ENCODE data around the gene ILRUN. TPM values are rescaled to one million over a fixed set of nuclear protein-coding genes. Genes with fewer than 3 reads are reported as not detected.
"Not testable (repeated sequence)": the region's sequence is repeated elsewhere in the genome, so short reads cannot be mapped to it uniquely, and the experiment has no call there.

ILRUN gene
- total RNA-seq, 2 experiments from 2014 or later = 45.7 to 46.1 TPM

- DNase-seq, H3K27me3 Mint-ChIP-seq: not testable (repeated sequence)
These were observed 16.3 kb downstream of the ILRUN start for GRCh38 chr6:34680313-34680712.

GRCh38 chr6:34679552-34680253 lies 16.9 kb downstream of the ILRUN start:
- Mint-ChIP-seq H3K9me3 (no peaks in the 10 kb centered on the region), H3K4me3 (no peak overlapping the region), H3K4me1 (peaks cover 31% of the 10 kb centered on the region), H3K27me3 (no peaks in the 10 kb centered on the region), H3K27ac (no peak overlapping the region), H3K36me3 (peaks cover 8% of the 10 kb centered on the region)
- DNase-seq = no peak

More at GRCh38 chr6:34680313-34680712, 16.3 kb downstream of the ILRUN start:
- not testable (repeated sequence) for H3K27ac Mint-ChIP-seq, H3K4me3 Mint-ChIP-seq, H3K9me3 Mint-ChIP-seq, H3K36me3 Mint-ChIP-seq
- H3K4me1 Mint-ChIP-seq = peaks cover 30% of the 10 kb centered on the region

- Mint-ChIP-seq H3K36me3 (peaks cover 3% of the 10 kb centered on the region), H3K27ac (peak overlapping the region; percentile 34), H3K4me1 (peaks cover 54% of the 10 kb centered on the region), H3K9me3 (no peaks in the 10 kb centered on the region), H3K4me3 (no peak overlapping the region), H3K27me3 (no peaks in the 10 kb centered on the region)
- DNase-seq = no peak
These were observed 20.4 kb downstream of the ILRUN start for GRCh38 chr6:34676140-34676539.

GRCh38 chr6:34674930-34675329 lies 21.6 kb downstream of the ILRUN start:
- Mint-ChIP-seq H3K27ac (peak overlapping the region; percentile 88), H3K4me1 (peaks cover 54% of the 10 kb centered on the region)
- H3K36me3 Mint-ChIP-seq, H3K9me3 Mint-ChIP-seq, H3K4me3 Mint-ChIP-seq, DNase-seq, H3K27me3 Mint-ChIP-seq: not testable (repeated sequence)

- Mint-ChIP-seq H3K36me3 (peaks cover 9% of the 10 kb centered on the region), H3K4me1 (peaks cover 51% of the 10 kb centered on the region), H3K27ac (peak overlapping the region; percentile 88), H3K27me3 (no peaks in the 10 kb centered on the region), H3K4me3 (peak overlapping the region; percentile 72), H3K9me3 (no peaks in the 10 kb centered on the region)
- no peak for DNase-seq
These were observed 22.3 kb downstream of the ILRUN start for GRCh38 chr6:34674268-34674639.

- no peak for DNase-seq
- peaks cover 54% of the 10 kb centered on the region for H3K4me1 Mint-ChIP-seq
- no peaks in the 10 kb centered on the region for H3K27me3 Mint-ChIP-seq
- H3K9me3 Mint-ChIP-seq = no peaks in the 10 kb centered on the region
- peaks cover 6% of the 10 kb centered on the region for H3K36me3 Mint-ChIP-seq
- H3K27ac Mint-ChIP-seq = peak overlapping the region; percentile 88
- peak overlapping the region; percentile 72 for H3K4me3 Mint-ChIP-seq
These were observed 23.5 kb downstream of the ILRUN start for GRCh38 chr6:34673064-34673463.

GRCh38 chr6:34672657-34673043 lies 23.9 kb downstream of the ILRUN start:
- no peak for DNase-seq
- Mint-ChIP-seq H3K27me3 (no peaks in the 10 kb centered on the region), H3K9me3 (no peaks in the 10 kb centered on the region), H3K4me1 (peaks cover 54% of the 10 kb centered on the region), H3K4me3 (peak overlapping the region; percentile 72), H3K36me3 (peaks cover 6% of the 10 kb centered on the region), H3K27ac (peak overlapping the region; percentile 88)

- peaks cover 53% of the 10 kb centered on the region for H3K4me1 Mint-ChIP-seq
- peaks cover 6% of the 10 kb centered on the region for H3K36me3 Mint-ChIP-seq
- H3K9me3 Mint-ChIP-seq = no peaks in the 10 kb centered on the region
- H3K27ac Mint-ChIP-seq = peak overlapping the region; percentile 88
- peak overlapping the region; percentile 72 for H3K4me3 Mint-ChIP-seq
- DNase-seq = peak; percentile 78
- H3K27me3 Mint-ChIP-seq = no peaks in the 10 kb centered on the region
These were observed 24.5 kb downstream of the ILRUN start for GRCh38 chr6:34671801-34672656.

- Mint-ChIP-seq H3K4me3 (peak overlapping the region; percentile 71), H3K36me3 (peaks cover 6% of the 10 kb centered on the region), H3K27me3 (no peaks in the 10 kb centered on the region), H3K4me1 (peaks cover 58% of the 10 kb centered on the region), H3K9me3 (no peaks in the 10 kb centered on the region), H3K27ac (peak overlapping the region; percentile 88)
- no peak for DNase-seq
These were observed 25.2 kb downstream of the ILRUN start for GRCh38 chr6:34671367-34671766.

GRCh38 chr6:34668799-34669198 lies 27.8 kb downstream of the ILRUN start:
- not testable (repeated sequence) for H3K9me3 Mint-ChIP-seq, H3K27ac Mint-ChIP-seq
- peaks cover 12% of the 10 kb centered on the region for H3K36me3 Mint-ChIP-seq

GRCh38 chr6:34667481-34668238 lies 28.9 kb downstream of the ILRUN start:
- Mint-ChIP-seq H3K27ac (no peak overlapping the region), H3K36me3 (peaks cover 17% of the 10 kb centered on the region)

More at GRCh38 chr6:34668799-34669198, 27.8 kb downstream of the ILRUN start:
- peaks cover 49% of the 10 kb centered on the region for H3K4me1 Mint-ChIP-seq
- DNase-seq, H3K27me3 Mint-ChIP-seq, H3K4me3 Mint-ChIP-seq: not testable (repeated sequence)

GRCh38 chr6:34665019-34665418 lies 31.5 kb downstream of the ILRUN start:
- DNase-seq = no peak
- no peak overlapping the region for H3K4me3 Mint-ChIP-seq
- H3K4me1 Mint-ChIP-seq = peaks cover 35% of the 10 kb centered on the region
- peaks cover 1% of the 10 kb centered on the region for H3K9me3 Mint-ChIP-seq
- no peaks in the 10 kb centered on the region for H3K27me3 Mint-ChIP-seq
- peak overlapping the region; percentile 86 for H3K27ac Mint-ChIP-seq
- peaks cover 14% of the 10 kb centered on the region for H3K36me3 Mint-ChIP-seq

More at GRCh38 chr6:34667481-34668238, 28.9 kb downstream of the ILRUN start:
- Mint-ChIP-seq H3K27me3 (no peaks in the 10 kb centered on the region), H3K4me1 (peaks cover 40% of the 10 kb centered on the region), H3K4me3 (no peak overlapping the region), H3K9me3 (peaks cover 1% of the 10 kb centered on the region)
- no peak for DNase-seq

GRCh38 chr6:34664256-34664971 lies 32.2 kb downstream of the ILRUN start:
- peaks cover 11% of the 10 kb centered on the region for H3K36me3 Mint-ChIP-seq
- H3K4me1 Mint-ChIP-seq = peaks cover 35% of the 10 kb centered on the region
- H3K27ac Mint-ChIP-seq = peak overlapping the region; percentile 86
- DNase-seq = no peak
- H3K9me3 Mint-ChIP-seq = peaks cover 1% of the 10 kb centered on the region
- no peak overlapping the region for H3K4me3 Mint-ChIP-seq
- H3K27me3 Mint-ChIP-seq = no peaks in the 10 kb centered on the region

- Mint-ChIP-seq H3K4me1 (peaks cover 38% of the 10 kb centered on the region), H3K27me3 (no peaks in the 10 kb centered on the region), H3K27ac (peak overlapping the region; percentile 16), H3K36me3 (peaks cover 11% of the 10 kb centered on the region), H3K9me3 (peaks cover 1% of the 10 kb centered on the region), H3K4me3 (no peak overlapping the region)
- DNase-seq = no peak
These were observed 32.7 kb downstream of the ILRUN start for GRCh38 chr6:34663831-34664255.
